Lower lobe of right lung (tissue), 2 donors: ENCODE data around the gene TRERF1. TPM values are rescaled to one million over a fixed set of nuclear protein-coding genes. Genes with fewer than 3 reads are reported as not detected.
"Not testable (repeated sequence)": the region's sequence is repeated elsewhere in the genome, so short reads cannot be mapped to it uniquely, and the experiment has no call there.

Experiments used
- ATAC-seq, 2 donors: fragments of 200-7000 bp; cut with Tn5 transposase; one replicate each; pipeline ENCODE4 v1.9.1; 2020 to 2022; ENCODE audit warnings: mild to moderate bottlenecking in 2 of 2, moderate library complexity in 2 of 2
- DNase-seq: peaks from one replicate; pipeline ENCODE4 v3.0.0-alpha.2; 2020
- H3K27ac ChIP-seq: fragments of 200-600 bp; one replicate; pipeline ENCODE4 v1.8.0; 2022
- H3K27me3 ChIP-seq: fragments of 200-600 bp; one replicate; pipeline ENCODE4 v1.8.0; 2022; ENCODE audit warnings: low read depth
- H3K36me3 ChIP-seq: fragments of 200-600 bp; one replicate; pipeline ENCODE4 v1.8.0; 2022; ENCODE audit warnings: mild to moderate bottlenecking
- H3K4me1 ChIP-seq: fragments of 200-600 bp; one replicate; pipeline ENCODE4 v1.8.0; 2022
- H3K4me3 ChIP-seq: fragments of 200-600 bp; one replicate; pipeline ENCODE4 v1.8.0; 2022; ENCODE audit warnings: mild to moderate bottlenecking
- H3K9me3 ChIP-seq: fragments of 200-600 bp; one replicate; pipeline ENCODE4 v1.8.0; 2022
- intact Hi-C: fragments of 100-400 bp; cut with DNase I; formaldehyde crosslinking; loops from one replicate; pipeline ENCODE4 v1.11.0; 2022
- total RNA-seq: library from RNA; stranded (reverse); fragmentation: NEBNext Ultra II Directional; extraction: Animal tissue kit (Norgen Biotek cat#: 25700); gene quantifications from one replicate; pipeline ENCODE4 v1.2.1, GENCODE V29; 2021
- TF ChIP-seq, protein P1 (sequence below): fragments of 200-600 bp; IDR thresholded peaks from one replicate; pipeline ENCODE4 v1.8.0; 2022; ENCODE audit warnings: antibody characterized with exemption, mild to moderate bottlenecking
- donor health status: DM: no; HTN: yes; CAD: no; lungs with severe emphysema.

TRERF1 gene
- total RNA-seq, 1 donor from 2014 or later, result 5.6 TPM

DNA sequence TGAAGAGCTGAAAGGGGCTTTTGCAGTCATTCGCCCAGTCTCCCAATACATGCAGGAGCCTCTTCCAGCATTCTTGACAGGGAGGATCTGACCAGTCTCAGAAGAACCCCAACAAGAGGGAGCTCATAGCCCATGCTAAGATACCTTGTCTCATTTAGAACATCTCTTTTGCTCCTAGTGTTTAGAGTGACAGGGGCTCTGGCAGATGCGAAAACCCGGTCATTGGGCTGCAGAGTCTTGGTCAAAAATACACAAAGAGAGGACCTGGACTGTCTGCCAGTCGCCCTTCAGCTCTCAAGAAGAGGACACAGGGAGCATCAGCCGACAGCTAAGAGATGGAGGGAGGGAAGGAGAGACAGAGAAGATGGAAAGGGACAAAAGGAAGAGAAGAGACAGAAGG, 257.7 kb downstream of the TRERF1 start:
- TF ChIP-seq, protein P1, sequence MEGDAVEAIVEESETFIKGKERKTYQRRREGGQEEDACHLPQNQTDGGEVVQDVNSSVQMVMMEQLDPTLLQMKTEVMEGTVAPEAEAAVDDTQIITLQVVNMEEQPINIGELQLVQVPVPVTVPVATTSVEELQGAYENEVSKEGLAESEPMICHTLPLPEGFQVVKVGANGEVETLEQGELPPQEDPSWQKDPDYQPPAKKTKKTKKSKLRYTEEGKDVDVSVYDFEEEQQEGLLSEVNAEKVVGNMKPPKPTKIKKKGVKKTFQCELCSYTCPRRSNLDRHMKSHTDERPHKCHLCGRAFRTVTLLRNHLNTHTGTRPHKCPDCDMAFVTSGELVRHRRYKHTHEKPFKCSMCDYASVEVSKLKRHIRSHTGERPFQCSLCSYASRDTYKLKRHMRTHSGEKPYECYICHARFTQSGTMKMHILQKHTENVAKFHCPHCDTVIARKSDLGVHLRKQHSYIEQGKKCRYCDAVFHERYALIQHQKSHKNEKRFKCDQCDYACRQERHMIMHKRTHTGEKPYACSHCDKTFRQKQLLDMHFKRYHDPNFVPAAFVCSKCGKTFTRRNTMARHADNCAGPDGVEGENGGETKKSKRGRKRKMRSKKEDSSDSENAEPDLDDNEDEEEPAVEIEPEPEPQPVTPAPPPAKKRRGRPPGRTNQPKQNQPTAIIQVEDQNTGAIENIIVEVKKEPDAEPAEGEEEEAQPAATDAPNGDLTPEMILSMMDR, result no peak
- Histone ChIP-seq H3K9me3 (no peaks in the 10 kb centered on the region), H3K36me3 (no peaks in the 10 kb centered on the region), H3K27ac (no peak overlapping the region), H3K27me3 (no peaks in the 10 kb centered on the region), H3K4me1 (no peaks in the 10 kb centered on the region), H3K4me3 (no peak overlapping the region)
- ATAC-seq (no peak), DNase-seq (no peak)
- intact Hi-C loops, result no loop called here

GRCh38 chr6:42193491-42193894, 258.2 kb downstream of the TRERF1 start:
- H3K27ac ChIP-seq, result no peak overlapping the region
- no peaks in the 10 kb centered on the region for H3K36me3 ChIP-seq
- intact Hi-C loops, result no loop called here
- TF ChIP-seq, protein P1, result no peak
- no peak for ATAC-seq
- H3K9me3 ChIP-seq, result no peaks in the 10 kb centered on the region
- no peak overlapping the region for H3K4me3 ChIP-seq
- H3K4me1 ChIP-seq, result no peaks in the 10 kb centered on the region
- DNase-seq, result no peak
- H3K27me3 ChIP-seq, result no peaks in the 10 kb centered on the region

- intact Hi-C loops, result not testable (repeated sequence)
Measured at GRCh38 chr6:42192385-42192784, 259.3 kb downstream of the TRERF1 start.

DNA sequence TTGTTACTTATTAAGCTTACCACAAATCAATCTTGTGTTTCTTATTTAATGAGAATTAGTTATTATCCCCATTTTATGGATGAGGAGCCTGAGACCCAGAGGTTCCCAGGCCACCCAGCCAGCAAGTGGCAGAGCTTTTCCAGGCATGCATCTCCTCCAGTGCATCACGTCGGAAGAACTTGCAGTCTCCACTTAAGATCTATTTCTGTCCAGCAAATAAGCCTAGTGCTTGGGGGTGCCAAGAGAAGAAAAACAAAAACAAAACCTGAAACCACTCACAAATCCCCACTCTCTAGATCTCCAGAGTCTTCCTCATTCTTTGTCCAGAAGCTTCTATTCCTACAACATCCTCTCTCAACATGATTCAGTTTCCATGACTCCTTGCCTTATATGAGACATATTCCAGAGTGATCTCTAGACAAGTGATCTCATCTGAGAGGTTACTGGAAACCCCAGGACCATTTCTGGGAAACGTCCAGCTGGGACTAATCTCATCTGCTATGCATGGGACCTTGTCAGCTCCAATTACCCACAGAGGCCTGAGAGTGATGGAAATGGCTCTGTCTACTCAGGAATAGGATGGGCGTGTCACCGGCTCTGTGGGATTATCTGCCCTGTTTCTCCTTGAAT, 261.1 kb downstream of the TRERF1 start:
- ATAC-seq, result no peak
- intact Hi-C loops, result no loop called here
- TF ChIP-seq, protein P1, result no peak

More at GRCh38 chr6:42192385-42192784, 259.3 kb downstream of the TRERF1 start:
- not testable (repeated sequence) for H3K9me3 ChIP-seq, H3K27me3 ChIP-seq, H3K27ac ChIP-seq, H3K4me3 ChIP-seq, DNase-seq, H3K4me1 ChIP-seq, H3K36me3 ChIP-seq, ATAC-seq

GRCh38 chr6:42188406-42188805, 263.3 kb downstream of the TRERF1 start:
- DNase-seq (no peak), ATAC-seq (no peak)
- Histone ChIP-seq H3K27ac (no peak overlapping the region), H3K36me3 (no peaks in the 10 kb centered on the region), H3K27me3 (no peaks in the 10 kb centered on the region), H3K4me3 (no peak overlapping the region), H3K4me1 (no peaks in the 10 kb centered on the region), H3K9me3 (no peaks in the 10 kb centered on the region)
- TF ChIP-seq, protein P1, result no peak
- intact Hi-C loops, result no loop called here

More for the DNA sequence above, 261.1 kb downstream of the TRERF1 start:
- Histone ChIP-seq H3K9me3 (no peaks in the 10 kb centered on the region), H3K36me3 (no peaks in the 10 kb centered on the region), H3K4me3 (no peak overlapping the region), H3K27me3 (no peaks in the 10 kb centered on the region), H3K4me1 (no peaks in the 10 kb centered on the region), H3K27ac (no peak overlapping the region)
- DNase-seq, result no peak

GRCh38 chr6:42185597-42185996, 266.1 kb downstream of the TRERF1 start:
- H3K36me3 ChIP-seq, result no peaks in the 10 kb centered on the region
- DNase-seq, result no peak
- no peaks in the 10 kb centered on the region for H3K27me3 ChIP-seq
- TF ChIP-seq, protein P1, result no peak
- peak in 1 of 2 donors; percentile 14 for ATAC-seq
- no peak overlapping the region for H3K4me3 ChIP-seq
- H3K27ac ChIP-seq, result no peak overlapping the region
- no peaks in the 10 kb centered on the region for H3K4me1 ChIP-seq
- H3K9me3 ChIP-seq, result no peaks in the 10 kb centered on the region
- intact Hi-C loops, result no loop called here
